Liver (tissue), 9 donors: Measurements from ENCODE around the gene TMTC1. TPM values are rescaled to one million over a fixed set of nuclear protein-coding genes. Genes with fewer than 3 reads are reported as not detected.
A peak's percentile ranks its signal among the peaks of the same experiment; 100 is the strongest.

Experiments
- DNase-seq: peaks from one replicate; pipeline ENCODE4 v3.0.0-alpha.2; 2017; ENCODE audit warnings: low spot score
- H3K27ac ChIP-seq, 2 donors: one replicate each; pipeline ENCODE4 v1.7.0; 2013; ENCODE audit warnings: inconsistent platforms in 2 of 2, low read length in 2 of 2, control low read depth in 1 of 2, low read depth in 1 of 2, mild to moderate bottlenecking in 1 of 2
- H3K27me3 ChIP-seq, 4 donors: one replicate each; pipeline versions ENCODE4 v1.6.1 to v1.7.0; 2013; ENCODE audit warnings: low read length in 3 of 4, inconsistent platforms in 1 of 4, mild to moderate bottlenecking in 1 of 4, moderate library complexity in 1 of 4; ENCODE audit not compliant: control insufficient read depth in 4 of 4, insufficient read depth in 4 of 4
- H3K36me3 ChIP-seq, 4 donors: one replicate each; pipeline versions ENCODE4 v1.6.1 to v1.7.0; 2013; ENCODE audit warnings: low read length in 3 of 4, mild to moderate bottlenecking in 3 of 4, low read depth in 1 of 4, moderate library complexity in 1 of 4; ENCODE audit not compliant: control insufficient read depth in 4 of 4, insufficient read depth in 3 of 4
- H3K4me1 ChIP-seq, 4 donors: one replicate each; pipeline versions ENCODE4 v1.6.1 to v1.7.0; 2013; ENCODE audit warnings: low read length in 3 of 4, mild to moderate bottlenecking in 3 of 4, moderate library complexity in 1 of 4; ENCODE audit not compliant: control insufficient read depth in 4 of 4, insufficient read depth in 4 of 4
- H3K4me3 ChIP-seq, 3 donors: one replicate each; pipeline versions ENCODE4 v1.6.1 to v1.7.0; 2013; ENCODE audit warnings: low read length in 3 of 3, control low read depth in 1 of 3, low read depth in 1 of 3, mild to moderate bottlenecking in 1 of 3
- H3K9ac ChIP-seq, 2 donors: one replicate each; pipeline ENCODE4 v1.7.0; 2013; ENCODE audit warnings: low read length in 2 of 2, mild to moderate bottlenecking in 2 of 2, moderate library complexity in 2 of 2, control low read depth in 1 of 2, low read depth in 1 of 2
- H3K9me3 ChIP-seq, 4 donors: one replicate each; pipeline versions ENCODE4 v1.6.1 to v1.7.0; 2013; ENCODE audit warnings: low read length in 3 of 4; ENCODE audit not compliant: control insufficient read depth in 4 of 4
- EGR1 ChIP-seq, 2 donors: IDR thresholded peaks; 2 replicates each; pipeline ENCODE4 v1.6.1; 2016 to 2018; ENCODE audit warnings: antibody characterized with exemption in 2 of 2, low read depth in 2 of 2
- FOXA1 ChIP-seq: IDR thresholded peaks from 2 replicates; pipeline ENCODE4 v1.6.1; 2016; ENCODE audit warnings: antibody characterized with exemption
- FOXA2 ChIP-seq: IDR thresholded peaks from 2 replicates; pipeline ENCODE4 v1.6.1; 2016; ENCODE audit warnings: antibody characterized with exemption
- GABPA ChIP-seq, 2 donors: IDR thresholded peaks in 1 of 2; conservative IDR thresholded peaks in 1 of 2; 2 replicates each; pipeline ENCODE4 v1.6.1; 2016; ENCODE audit warnings: antibody characterized with exemption in 2 of 2, mild to moderate bottlenecking in 1 of 2, moderate library complexity in 1 of 2
- HNF4A ChIP-seq, 2 donors: conservative IDR thresholded peaks; 2 replicates each; pipeline ENCODE4 v1.6.1; 2016; ENCODE audit warnings: antibody characterized with exemption in 2 of 2, mild to moderate bottlenecking in 2 of 2
- NR2F2 ChIP-seq: IDR thresholded peaks from 2 replicates; pipeline ENCODE4 v1.6.1; 2016; ENCODE audit warnings: antibody characterized with exemption
- RAD21 ChIP-seq, 2 donors: IDR thresholded peaks; 2 replicates each; pipeline ENCODE4 v1.6.1; 2016; ENCODE audit warnings: antibody characterized with exemption in 2 of 2, mild to moderate bottlenecking in 2 of 2
- SP1 ChIP-seq: IDR thresholded peaks from 2 replicates; pipeline ENCODE4 v1.6.1; 2018; ENCODE audit warnings: antibody characterized with exemption, mild to moderate bottlenecking
- WGBS: extraction: QIAGEN DNeasy Blood & Tissue Kit; methylation state at CpG from one replicate; pipeline ENCODE4 v1.1.7; 2013; 5-methylcytosine and 5-hydroxymethylcytosine counted together
- polyA plus RNA-seq, 2 donors: library from polyadenylated mRNA; stranded (reverse) in 1 of 2; unstranded in 1 of 2; fragments of 200-250 nt in 1 of 2; fragments of >200 nt in 1 of 2; fragmentation: Nextera tagmentation in 1 of 2; extraction: Ambion mirVana in 1 of 2; gene quantifications; one replicate each; pipeline versions ENCODE4 v1.2.1 to v1.2.3, GENCODE V29; 2013 to 2015
- total RNA-seq, 2 donors: library from RNA; depleted of rRNA; stranded (reverse); fragments of >200 nt; gene quantifications; one replicate each; pipeline ENCODE4 v1.2.3, GENCODE V29; 2014
- TF ChIP-seq, protein P1 (sequence below): IDR thresholded peaks from 2 replicates; pipeline ENCODE4 v1.6.1; 2016; ENCODE audit warnings: antibody characterized with exemption
- TF ChIP-seq, protein P2 (sequence below): fragments of 150-350 bp; IDR thresholded peaks from 2 replicates; pipeline ENCODE4 v1.5.1; 2017; ENCODE audit warnings: improper control_type of control experiment, low read depth, low read length; ENCODE audit not compliant: missing input control
- TF ChIP-seq, protein P3 (sequence below): IDR thresholded peaks from 2 replicates; pipeline ENCODE4 v1.6.1; 2016; ENCODE audit warnings: antibody characterized with exemption, mild to moderate bottlenecking
- TF ChIP-seq, protein P4 (sequence below): IDR thresholded peaks from 2 replicates; pipeline ENCODE4 v1.6.1; 2016; ENCODE audit warnings: antibody characterized with exemption
- donor health status: healthy.
- donor health status: healthy.
- donor health status: healthy.
- donor health status: healthy.
- donor health status: healthy.

The TMTC1 gene
- total and polyA plus RNA-seq, 4 donors, result 0.76 to 3.3 (median 2.1) TPM

DNA sequence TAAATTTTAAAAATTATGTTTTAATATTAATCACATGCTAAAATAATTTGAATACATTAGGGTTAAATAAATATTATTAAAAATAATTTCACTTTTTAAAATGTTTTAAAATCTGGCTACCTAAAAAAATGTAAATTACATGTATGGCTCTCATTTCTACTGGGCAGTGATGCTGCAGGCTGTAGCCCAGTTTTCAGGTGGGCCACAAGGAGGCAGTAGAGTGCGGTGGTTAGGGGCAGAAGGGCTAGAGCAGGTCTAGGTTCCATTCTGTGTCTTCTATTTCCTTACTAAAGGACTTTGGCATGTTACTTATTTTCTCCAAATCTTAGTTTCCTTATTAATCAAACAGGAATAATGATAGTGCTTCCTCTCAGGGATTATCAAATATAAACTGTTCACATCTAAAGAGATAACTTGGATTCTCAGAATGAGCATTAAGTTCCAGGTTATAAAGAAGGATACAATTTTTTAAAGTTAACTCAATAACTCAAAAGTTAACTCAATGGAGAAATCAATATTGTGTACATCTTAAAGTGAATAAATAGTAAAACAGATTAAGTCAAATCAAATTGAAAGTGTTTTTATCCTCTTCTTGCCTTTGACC, 231.3 kb downstream of the TMTC1 start:
- Histone ChIP-seq H3K9me3 (no peaks in the 10 kb centered on the region), H3K4me3 (no peak overlapping the region), H3K4me1 (peaks cover 0 to 10% (median 7%) of the 10 kb centered on the region in 4 donors), H3K9ac (no peak overlapping the region), H3K27ac (no peak overlapping the region), H3K27me3 (no peaks in the 10 kb centered on the region), H3K36me3 (no peaks in the 10 kb centered on the region)
- DNase-seq, result peak; percentile 66
- TF ChIP-seq HNF4A (conservative IDR thresholded peaks at IDR 0.05), result no peak
- TF ChIP-seq FOXA2, result no peak
- TF ChIP-seq, protein P1, sequence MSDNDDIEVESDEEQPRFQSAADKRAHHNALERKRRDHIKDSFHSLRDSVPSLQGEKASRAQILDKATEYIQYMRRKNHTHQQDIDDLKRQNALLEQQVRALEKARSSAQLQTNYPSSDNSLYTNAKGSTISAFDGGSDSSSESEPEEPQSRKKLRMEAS, result no peak
- TF ChIP-seq FOXA1, result no peak
- peak; percentile 95 to 97 for TF ChIP-seq RAD21 (IDR thresholded peaks at IDR 0.05)
- TF ChIP-seq, protein P2, sequence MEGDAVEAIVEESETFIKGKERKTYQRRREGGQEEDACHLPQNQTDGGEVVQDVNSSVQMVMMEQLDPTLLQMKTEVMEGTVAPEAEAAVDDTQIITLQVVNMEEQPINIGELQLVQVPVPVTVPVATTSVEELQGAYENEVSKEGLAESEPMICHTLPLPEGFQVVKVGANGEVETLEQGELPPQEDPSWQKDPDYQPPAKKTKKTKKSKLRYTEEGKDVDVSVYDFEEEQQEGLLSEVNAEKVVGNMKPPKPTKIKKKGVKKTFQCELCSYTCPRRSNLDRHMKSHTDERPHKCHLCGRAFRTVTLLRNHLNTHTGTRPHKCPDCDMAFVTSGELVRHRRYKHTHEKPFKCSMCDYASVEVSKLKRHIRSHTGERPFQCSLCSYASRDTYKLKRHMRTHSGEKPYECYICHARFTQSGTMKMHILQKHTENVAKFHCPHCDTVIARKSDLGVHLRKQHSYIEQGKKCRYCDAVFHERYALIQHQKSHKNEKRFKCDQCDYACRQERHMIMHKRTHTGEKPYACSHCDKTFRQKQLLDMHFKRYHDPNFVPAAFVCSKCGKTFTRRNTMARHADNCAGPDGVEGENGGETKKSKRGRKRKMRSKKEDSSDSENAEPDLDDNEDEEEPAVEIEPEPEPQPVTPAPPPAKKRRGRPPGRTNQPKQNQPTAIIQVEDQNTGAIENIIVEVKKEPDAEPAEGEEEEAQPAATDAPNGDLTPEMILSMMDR, result peak; percentile 88
- TF ChIP-seq, protein P3, sequence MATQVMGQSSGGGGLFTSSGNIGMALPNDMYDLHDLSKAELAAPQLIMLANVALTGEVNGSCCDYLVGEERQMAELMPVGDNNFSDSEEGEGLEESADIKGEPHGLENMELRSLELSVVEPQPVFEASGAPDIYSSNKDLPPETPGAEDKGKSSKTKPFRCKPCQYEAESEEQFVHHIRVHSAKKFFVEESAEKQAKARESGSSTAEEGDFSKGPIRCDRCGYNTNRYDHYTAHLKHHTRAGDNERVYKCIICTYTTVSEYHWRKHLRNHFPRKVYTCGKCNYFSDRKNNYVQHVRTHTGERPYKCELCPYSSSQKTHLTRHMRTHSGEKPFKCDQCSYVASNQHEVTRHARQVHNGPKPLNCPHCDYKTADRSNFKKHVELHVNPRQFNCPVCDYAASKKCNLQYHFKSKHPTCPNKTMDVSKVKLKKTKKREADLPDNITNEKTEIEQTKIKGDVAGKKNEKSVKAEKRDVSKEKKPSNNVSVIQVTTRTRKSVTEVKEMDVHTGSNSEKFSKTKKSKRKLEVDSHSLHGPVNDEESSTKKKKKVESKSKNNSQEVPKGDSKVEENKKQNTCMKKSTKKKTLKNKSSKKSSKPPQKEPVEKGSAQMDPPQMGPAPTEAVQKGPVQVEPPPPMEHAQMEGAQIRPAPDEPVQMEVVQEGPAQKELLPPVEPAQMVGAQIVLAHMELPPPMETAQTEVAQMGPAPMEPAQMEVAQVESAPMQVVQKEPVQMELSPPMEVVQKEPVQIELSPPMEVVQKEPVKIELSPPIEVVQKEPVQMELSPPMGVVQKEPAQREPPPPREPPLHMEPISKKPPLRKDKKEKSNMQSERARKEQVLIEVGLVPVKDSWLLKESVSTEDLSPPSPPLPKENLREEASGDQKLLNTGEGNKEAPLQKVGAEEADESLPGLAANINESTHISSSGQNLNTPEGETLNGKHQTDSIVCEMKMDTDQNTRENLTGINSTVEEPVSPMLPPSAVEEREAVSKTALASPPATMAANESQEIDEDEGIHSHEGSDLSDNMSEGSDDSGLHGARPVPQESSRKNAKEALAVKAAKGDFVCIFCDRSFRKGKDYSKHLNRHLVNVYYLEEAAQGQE, result no peak
- WGBS, result 7% methylated on average over 1 of the region's 1 CpG

DNA sequence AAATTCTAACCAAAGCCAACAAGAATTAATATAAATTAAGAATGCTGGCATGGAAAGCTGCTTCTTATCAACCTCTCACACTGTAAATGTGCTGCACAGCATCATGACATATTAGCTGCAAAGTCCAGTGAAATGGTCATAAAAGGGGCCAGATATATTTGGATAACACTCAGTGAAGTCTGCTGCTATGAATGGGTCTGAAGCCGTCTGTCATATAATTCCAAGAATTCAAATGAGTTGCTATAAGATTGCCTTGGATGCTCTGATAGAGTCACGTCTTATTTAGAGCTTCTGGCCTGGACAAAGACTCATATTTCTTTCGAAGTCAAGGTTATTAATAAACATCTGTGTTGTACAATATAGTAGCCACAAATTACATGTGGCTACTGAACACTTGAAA, 231.9 kb downstream of the TMTC1 start:
- H3K4me1 ChIP-seq, result peaks cover 0 to 17% (median 12%) of the 10 kb centered on the region in 4 donors
- H3K27me3 ChIP-seq, result no peaks in the 10 kb centered on the region
- H3K27ac ChIP-seq, result no peak overlapping the region
- no peak overlapping the region for H3K9ac ChIP-seq
- TF ChIP-seq, protein P4, sequence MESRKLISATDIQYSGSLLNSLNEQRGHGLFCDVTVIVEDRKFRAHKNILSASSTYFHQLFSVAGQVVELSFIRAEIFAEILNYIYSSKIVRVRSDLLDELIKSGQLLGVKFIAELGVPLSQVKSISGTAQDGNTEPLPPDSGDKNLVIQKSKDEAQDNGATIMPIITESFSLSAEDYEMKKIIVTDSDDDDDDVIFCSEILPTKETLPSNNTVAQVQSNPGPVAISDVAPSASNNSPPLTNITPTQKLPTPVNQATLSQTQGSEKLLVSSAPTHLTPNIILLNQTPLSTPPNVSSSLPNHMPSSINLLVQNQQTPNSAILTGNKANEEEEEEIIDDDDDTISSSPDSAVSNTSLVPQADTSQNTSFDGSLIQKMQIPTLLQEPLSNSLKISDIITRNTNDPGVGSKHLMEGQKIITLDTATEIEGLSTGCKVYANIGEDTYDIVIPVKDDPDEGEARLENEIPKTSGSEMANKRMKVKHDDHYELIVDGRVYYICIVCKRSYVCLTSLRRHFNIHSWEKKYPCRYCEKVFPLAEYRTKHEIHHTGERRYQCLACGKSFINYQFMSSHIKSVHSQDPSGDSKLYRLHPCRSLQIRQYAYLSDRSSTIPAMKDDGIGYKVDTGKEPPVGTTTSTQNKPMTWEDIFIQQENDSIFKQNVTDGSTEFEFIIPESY, result no peak
- TF ChIP-seq NR2F2 (no peak), GABPA (IDR thresholded peaks at IDR 0.05 in 1 of 2, conservative IDR thresholded peaks at IDR 0.05 in 1 of 2) (no peak), EGR1 (IDR thresholded peaks at IDR 0.05; ENCODE audit: low read depth in 2 of 2) (no peak), SP1 (no peak)
- TF ChIP-seq, protein P3, result no peak
- H3K36me3 ChIP-seq, result no peaks in the 10 kb centered on the region
- 79% methylated on average over 3 of the region's 3 CpGs for WGBS
- H3K4me3 ChIP-seq, result no peak overlapping the region
- DNase-seq, result no peak
- H3K9me3 ChIP-seq, result no peaks in the 10 kb centered on the region
